Karpas-422 (cell line): ENCODE results near the gene CCSER2. TPM values are rescaled to one million over a fixed set of nuclear protein-coding genes. Genes with fewer than 3 reads are reported as not detected.

Experiments
- DNase-seq: peaks from one replicate; pipeline ENCODE4 v3.0.0-alpha.2; 2015
- H2AFZ ChIP-seq: fragments of 200-600 bp; sonication (generic); 2 replicates; pipeline ENCODE4 v1.6.1; 2014; ENCODE audit warnings: antibody characterized with exemption, low read length, mixed read lengths
- H3K27ac ChIP-seq: fragments of 200-600 bp; sonication (generic); 2 replicates; pipeline ENCODE4 v1.5.1; 2014; ENCODE audit warnings: mild to moderate bottlenecking, low read length, moderate library complexity
- H3K27me3 ChIP-seq: fragments of 200-600 bp; sonication (generic); 2 replicates; pipeline ENCODE4 v1.6.1; 2014; ENCODE audit warnings: low read length, mixed read lengths
- H3K36me3 ChIP-seq: fragments of 200-600 bp; sonication (generic); 2 replicates; pipeline ENCODE4 v1.6.1; 2014; ENCODE audit warnings: low read length, mixed read lengths; ENCODE audit not compliant: insufficient read depth
- H3K4me1 ChIP-seq: fragments of 200-600 bp; sonication (generic); 2 replicates; pipeline ENCODE4 v1.6.1; 2014; ENCODE audit warnings: mild to moderate bottlenecking, low read length, mixed read lengths
- H3K4me2 ChIP-seq: fragments of 200-600 bp; sonication (generic); 2 replicates; pipeline ENCODE4 v1.6.1; 2014; ENCODE audit warnings: low read length, low read depth, mild to moderate bottlenecking; ENCODE audit not compliant: poor library complexity, severe bottlenecking
- H3K4me3 ChIP-seq: fragments of 200-600 bp; sonication (generic); 2 replicates; pipeline ENCODE4 v1.5.1; 2014; ENCODE audit warnings: mild to moderate bottlenecking, antibody characterized with exemption, low read length, mixed read lengths
- H3K79me2 ChIP-seq: fragments of 200-600 bp; sonication (generic); 2 replicates; pipeline ENCODE4 v1.6.1; 2014; ENCODE audit warnings: mild to moderate bottlenecking, low read length, mixed read lengths
- H3K9ac ChIP-seq: fragments of 200-600 bp; sonication (generic); 2 replicates; pipeline ENCODE4 v1.6.0; 2014; ENCODE audit warnings: low read length
- H3K9me2 ChIP-seq: fragments of 200-600 bp; sonication (generic), shearing (Covaris generic); replicated peaks from 2 replicates; pipeline ENCODE4 v1.6.0; 2014; ENCODE audit warnings: mild to moderate bottlenecking, low read length, moderate library complexity; ENCODE audit not compliant: insufficient read depth
- H3K9me3 ChIP-seq: fragments of 300-700, 200-600 bp; sonication (generic); 2 replicates; pipeline ENCODE4 v1.6.1; 2014; ENCODE audit warnings: low read length, mixed read lengths
- H4K20me1 ChIP-seq: fragments of 200-600 bp; sonication (generic); 2 replicates; pipeline ENCODE4 v1.6.1; 2014; ENCODE audit warnings: mild to moderate bottlenecking, antibody characterized with exemption, low read length, low read depth; ENCODE audit not compliant: insufficient read depth
- total RNA-seq: library from RNA; depleted of rRNA; stranded (reverse); fragments of >200 nt; shearing (Covaris generic); gene quantifications from 2 replicates; pipeline ENCODE4 v1.2.3, GENCODE V29; 2014; ENCODE audit warnings: low replicate concordance

CCSER2 gene
- total RNA-seq, 1 experiment from 2014 or later = 12.4 TPM

- no peaks in the 10 kb centered on the region for H3K4me1 ChIP-seq
Measured at GRCh38 chr10:84292502-84292901, 35.9 kb upstream of the CCSER2 start.

GRCh38 chr10:84293171-84293570 lies 35.2 kb upstream of the CCSER2 start:
- no peaks in the 10 kb centered on the region for H3K79me2 ChIP-seq
- H3K4me3 ChIP-seq = no peak overlapping the region
- H3K9me3 ChIP-seq = no peaks in the 10 kb centered on the region
- no peaks in the 10 kb centered on the region for H3K9me2 ChIP-seq
- no peak overlapping the region for H3K9ac ChIP-seq
- H4K20me1 ChIP-seq = no peaks in the 10 kb centered on the region
- H2AFZ ChIP-seq = no peak overlapping the region
- no peak for DNase-seq
- H3K36me3 ChIP-seq = no peaks in the 10 kb centered on the region
- no peaks in the 10 kb centered on the region for H3K4me1 ChIP-seq
- no peaks in the 10 kb centered on the region for H3K27me3 ChIP-seq
- no peak overlapping the region for H3K27ac ChIP-seq
- no peak overlapping the region for H3K4me2 ChIP-seq

More at GRCh38 chr10:84292502-84292901, 35.9 kb upstream of the CCSER2 start:
- Histone ChIP-seq H3K4me2 (no peak overlapping the region), H3K79me2 (no peaks in the 10 kb centered on the region), H4K20me1 (no peaks in the 10 kb centered on the region), H3K4me3 (no peak overlapping the region), H3K36me3 (no peaks in the 10 kb centered on the region), H3K27me3 (no peaks in the 10 kb centered on the region), H3K9me3 (no peaks in the 10 kb centered on the region), H3K27ac (no peak overlapping the region), H3K9ac (no peak overlapping the region), H3K9me2 (no peaks in the 10 kb centered on the region), H2AFZ (no peak overlapping the region)
- no peak for DNase-seq

GRCh38 chr10:84293574-84294016 lies 34.8 kb upstream of the CCSER2 start:
- Histone ChIP-seq H3K9me2 (no peaks in the 10 kb centered on the region), H3K9ac (no peak overlapping the region), H3K36me3 (no peaks in the 10 kb centered on the region), H2AFZ (no peak overlapping the region), H3K4me1 (no peaks in the 10 kb centered on the region), H3K4me2 (no peak overlapping the region), H3K9me3 (no peaks in the 10 kb centered on the region), H3K79me2 (no peaks in the 10 kb centered on the region), H4K20me1 (no peaks in the 10 kb centered on the region), H3K27ac (no peak overlapping the region), H3K4me3 (no peak overlapping the region), H3K27me3 (no peaks in the 10 kb centered on the region)
- no peak for DNase-seq

GRCh38 chr10:84294766-84295447 lies 33.5 kb upstream of the CCSER2 start:
- Histone ChIP-seq H3K4me3 (no peak overlapping the region), H3K4me1 (no peaks in the 10 kb centered on the region), H3K9me3 (no peaks in the 10 kb centered on the region), H3K9ac (no peak overlapping the region), H3K9me2 (no peaks in the 10 kb centered on the region), H3K27ac (no peak overlapping the region), H2AFZ (no peak overlapping the region), H3K4me2 (no peak overlapping the region), H3K36me3 (no peaks in the 10 kb centered on the region), H3K79me2 (no peaks in the 10 kb centered on the region), H4K20me1 (no peaks in the 10 kb centered on the region), H3K27me3 (no peaks in the 10 kb centered on the region)
- DNase-seq = no peak

GRCh38 chr10:84296091-84296981 lies 32.1 kb upstream of the CCSER2 start:
- Histone ChIP-seq H3K4me3 (no peak overlapping the region), H3K9ac (no peak overlapping the region), H3K27ac (no peak overlapping the region), H3K36me3 (no peaks in the 10 kb centered on the region), H3K9me3 (no peaks in the 10 kb centered on the region), H3K9me2 (no peaks in the 10 kb centered on the region), H3K4me2 (no peak overlapping the region), H2AFZ (no peak overlapping the region), H3K79me2 (no peaks in the 10 kb centered on the region), H3K4me1 (no peaks in the 10 kb centered on the region), H4K20me1 (no peaks in the 10 kb centered on the region), H3K27me3 (no peaks in the 10 kb centered on the region)
- no peak for DNase-seq

GRCh38 chr10:84298057-84298456 lies 30.3 kb upstream of the CCSER2 start:
- H3K4me1 ChIP-seq = no peaks in the 10 kb centered on the region
- H3K9me3 ChIP-seq = no peaks in the 10 kb centered on the region
- H3K9ac ChIP-seq = no peak overlapping the region
- no peak overlapping the region for H3K27ac ChIP-seq
- H3K9me2 ChIP-seq = no peaks in the 10 kb centered on the region
- no peak for DNase-seq
- H4K20me1 ChIP-seq = no peaks in the 10 kb centered on the region
- no peak overlapping the region for H3K4me2 ChIP-seq
- no peaks in the 10 kb centered on the region for H3K27me3 ChIP-seq
- no peaks in the 10 kb centered on the region for H3K79me2 ChIP-seq
- H3K36me3 ChIP-seq = no peaks in the 10 kb centered on the region
- H2AFZ ChIP-seq = no peak overlapping the region
- no peak overlapping the region for H3K4me3 ChIP-seq

- Histone ChIP-seq H3K4me1 (no peaks in the 10 kb centered on the region), H3K27ac (no peak overlapping the region), H3K79me2 (no peaks in the 10 kb centered on the region), H3K4me2 (no peak overlapping the region), H2AFZ (no peak overlapping the region), H3K4me3 (no peak overlapping the region), H3K36me3 (no peaks in the 10 kb centered on the region), H4K20me1 (no peaks in the 10 kb centered on the region), H3K9me2 (no peaks in the 10 kb centered on the region), H3K9ac (no peak overlapping the region), H3K9me3 (no peaks in the 10 kb centered on the region), H3K27me3 (no peaks in the 10 kb centered on the region)
- no peak for DNase-seq
Measured at GRCh38 chr10:84302223-84302622, 26.2 kb upstream of the CCSER2 start.

- Histone ChIP-seq H3K27me3 (no peaks in the 10 kb centered on the region), H4K20me1 (no peaks in the 10 kb centered on the region), H3K4me2 (no peak overlapping the region), H3K9ac (no peak overlapping the region), H3K9me3 (no peaks in the 10 kb centered on the region), H3K36me3 (no peaks in the 10 kb centered on the region), H3K27ac (no peak overlapping the region), H3K4me1 (no peaks in the 10 kb centered on the region), H2AFZ (no peak overlapping the region), H3K9me2 (no peaks in the 10 kb centered on the region), H3K4me3 (no peak overlapping the region), H3K79me2 (no peaks in the 10 kb centered on the region)
- no peak for DNase-seq
Measured at GRCh38 chr10:84306751-84307384, 21.5 kb upstream of the CCSER2 start.
